Measurements from ENCODE around the gene RHOG.
"Not testable (repeated sequence)": the region's sequence is repeated elsewhere in the genome, so short reads cannot be mapped to it uniquely, and the experiment has no call there.

Gene RHOG

DNA sequence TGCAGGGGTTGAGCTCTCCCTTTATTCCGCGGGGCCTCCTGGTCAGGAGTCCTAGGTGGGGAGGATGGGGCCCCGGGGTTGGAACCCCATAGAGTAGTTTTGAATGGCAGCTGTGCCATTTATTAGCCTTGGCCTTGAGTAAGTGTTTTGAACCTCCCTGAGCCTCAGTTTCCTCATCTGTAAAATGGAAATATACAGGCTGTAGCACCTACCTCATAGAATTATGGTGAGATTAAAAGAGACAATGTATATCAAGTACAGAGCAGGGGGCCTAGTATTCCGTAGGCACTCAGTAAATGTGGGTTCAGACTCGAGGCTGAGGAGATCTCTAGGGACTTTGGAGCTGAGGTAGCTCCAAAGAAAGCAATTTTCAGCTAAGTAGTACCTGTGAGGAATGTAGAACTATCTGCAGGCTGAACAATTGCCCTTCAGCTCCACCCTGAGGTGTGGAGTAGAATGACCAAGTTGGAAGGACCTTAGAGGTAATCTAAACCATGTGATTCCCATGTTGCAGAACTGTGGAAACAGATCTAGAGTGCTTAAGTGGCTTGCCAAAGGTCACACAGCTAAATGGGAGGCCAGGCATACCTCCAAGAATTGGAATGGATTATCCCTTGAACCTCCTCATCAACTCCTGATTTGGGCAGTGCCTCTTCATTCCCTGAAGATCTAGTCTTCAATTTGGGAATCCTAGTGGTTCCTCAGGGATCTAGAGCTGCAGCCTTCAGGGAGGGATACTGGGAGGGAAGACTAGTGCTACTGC lies 31.7 kb downstream of the RHOG start:
- no peak for DNase-seq (ENCODE audit: low read depth)

DNA sequence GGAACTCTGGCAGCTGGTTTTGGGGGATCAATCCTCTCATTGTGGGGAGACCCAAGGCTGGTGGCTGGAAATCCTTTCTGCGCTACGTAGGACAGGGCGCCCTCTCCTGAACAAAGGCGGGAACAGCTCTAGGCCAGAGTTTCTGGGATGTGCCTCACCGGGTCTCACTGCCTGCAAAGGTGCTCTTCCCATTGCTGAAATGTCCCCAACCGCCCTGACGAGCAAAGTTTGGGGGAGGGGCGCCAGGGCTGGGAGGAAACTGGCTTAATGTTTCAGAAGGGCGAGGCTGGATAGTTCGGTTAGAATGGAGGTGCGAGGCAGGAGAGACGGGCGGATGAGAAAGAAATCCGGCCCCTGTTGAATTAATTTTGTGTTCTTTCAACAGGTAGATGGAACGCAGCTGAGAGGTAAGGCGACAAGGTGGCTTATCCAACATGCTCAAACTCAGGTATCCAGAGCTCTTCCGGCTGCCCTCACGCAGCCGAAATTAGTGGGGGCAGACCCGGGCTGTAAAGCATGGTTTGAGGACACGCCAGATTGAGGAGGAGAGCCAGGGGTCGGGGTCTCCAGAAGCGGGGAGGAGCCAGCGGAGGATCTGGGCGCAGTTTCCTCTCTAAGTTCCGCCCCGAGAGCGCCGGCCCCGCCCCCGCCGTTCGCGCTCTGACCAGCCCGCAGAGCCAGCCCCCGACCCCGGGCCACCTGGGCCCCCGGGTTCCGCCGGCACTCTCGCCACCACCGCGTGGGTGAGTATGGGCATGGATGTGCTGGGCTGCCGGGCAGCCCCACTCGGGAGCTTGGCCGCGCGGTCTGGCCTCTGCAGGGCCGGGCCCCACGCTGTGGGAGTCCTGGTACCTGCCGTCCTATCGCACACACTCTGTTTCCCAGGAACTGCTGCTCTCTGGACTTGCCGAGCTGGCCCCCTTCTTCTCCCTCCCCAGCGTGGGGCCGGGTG lies 32.6 kb downstream of the RHOG start, which contains the start of gene PGAP2:
Gene PGAP2 (plus strand): TSS at position 652 of the 952 bp plus-strand sequence. CDS start 2,700 bp downstream, outside the sequence.
- DNase-seq (ENCODE audit: low read depth), result peak; percentile 47

DNA sequence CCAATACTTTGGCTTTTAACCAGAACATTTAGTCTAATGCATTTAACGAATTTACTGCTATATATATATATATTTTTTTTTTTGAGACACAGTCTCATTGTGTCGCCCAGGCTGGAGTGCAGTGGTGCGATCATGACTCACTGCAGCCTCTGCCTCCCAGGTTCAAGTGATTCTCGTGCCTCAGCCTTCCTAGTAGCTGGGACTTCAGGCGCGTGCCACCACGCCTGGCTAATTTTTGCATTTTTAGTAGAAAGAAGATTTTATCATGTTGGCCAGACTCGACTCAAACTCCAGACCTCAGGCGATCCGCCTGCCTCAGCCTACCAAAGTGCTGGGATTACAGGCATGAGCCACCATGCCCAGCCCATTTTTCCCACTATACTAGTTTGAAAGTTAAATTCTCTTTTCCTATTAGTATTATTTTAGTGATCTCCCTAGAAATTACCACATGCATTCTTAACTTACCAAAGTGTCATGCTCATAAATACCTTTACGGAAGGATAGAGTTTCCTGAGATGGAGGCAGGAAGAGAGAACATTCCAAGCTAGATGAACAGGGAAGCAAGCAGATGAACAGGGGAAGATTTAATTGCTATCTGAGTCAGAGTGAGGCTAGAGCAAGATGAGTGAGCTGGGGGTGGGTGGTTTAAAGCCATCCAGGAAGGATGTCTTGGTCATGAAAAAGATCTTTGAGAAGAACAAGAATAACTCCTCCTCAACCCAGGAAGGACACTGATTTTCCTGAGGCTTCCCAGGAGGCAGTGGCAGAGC lies 36.8 kb downstream of the RHOG start:
- DNase-seq (ENCODE audit: low read depth), result no peak

DNA sequence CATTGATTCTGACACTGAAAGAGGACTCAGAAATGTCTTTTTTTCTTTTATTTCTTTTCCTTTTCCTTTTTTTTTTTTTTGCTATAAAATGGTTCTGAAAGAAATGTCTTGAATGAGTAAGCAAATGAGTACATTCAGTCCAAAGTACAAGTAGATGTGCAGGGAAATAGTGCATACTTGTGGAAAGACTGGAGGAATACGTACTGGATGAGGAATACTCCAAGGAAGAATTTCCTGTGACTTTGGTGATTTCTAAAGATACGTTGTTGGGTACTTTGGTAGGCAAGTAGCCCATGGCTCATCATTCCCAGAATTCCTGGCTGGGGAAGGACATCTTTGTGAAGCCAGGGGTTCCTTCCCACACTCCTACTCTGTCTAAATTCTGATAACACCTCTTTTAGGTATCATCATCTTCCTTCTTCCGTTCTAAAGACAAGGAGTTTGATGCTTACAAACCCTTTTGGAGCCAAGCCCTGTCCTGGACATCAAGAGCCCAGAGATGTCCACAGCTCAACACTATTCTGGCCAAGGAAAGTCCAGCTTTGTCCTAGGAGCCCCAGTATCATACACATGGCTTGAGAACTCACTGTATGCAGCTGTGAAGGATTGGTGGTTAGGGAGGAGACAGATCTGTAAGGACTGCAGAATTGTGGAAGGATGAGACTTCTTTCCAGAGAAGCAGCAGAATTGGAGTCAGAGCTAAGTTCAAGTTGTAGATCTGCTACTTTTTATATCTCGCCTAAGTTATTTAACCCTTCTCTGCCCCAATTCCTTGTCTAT lies 38.6 kb downstream of the RHOG start:
- no peak for DNase-seq (ENCODE audit: low read depth)

DNA sequence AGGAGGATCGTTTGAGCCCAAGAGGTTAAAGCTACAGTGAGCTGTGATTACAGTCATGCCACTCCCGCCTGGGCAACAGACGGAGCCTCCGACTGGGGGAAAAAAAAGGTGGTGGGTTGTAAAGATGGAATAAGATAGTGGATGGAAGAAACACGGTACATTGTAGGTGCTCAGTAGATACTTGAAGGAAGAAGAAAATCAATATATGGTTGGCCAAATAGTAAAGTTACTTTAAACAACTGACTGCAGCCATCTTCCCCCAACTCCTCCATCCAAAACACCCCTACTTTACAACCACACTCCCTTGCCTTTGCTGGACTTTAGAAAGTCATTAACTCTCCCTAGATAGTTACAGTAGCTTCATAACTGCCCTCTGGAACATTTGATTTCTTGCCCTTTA lies 40.9 kb downstream of the RHOG start:
- no peak for DNase-seq (ENCODE audit: low read depth)

DNA sequence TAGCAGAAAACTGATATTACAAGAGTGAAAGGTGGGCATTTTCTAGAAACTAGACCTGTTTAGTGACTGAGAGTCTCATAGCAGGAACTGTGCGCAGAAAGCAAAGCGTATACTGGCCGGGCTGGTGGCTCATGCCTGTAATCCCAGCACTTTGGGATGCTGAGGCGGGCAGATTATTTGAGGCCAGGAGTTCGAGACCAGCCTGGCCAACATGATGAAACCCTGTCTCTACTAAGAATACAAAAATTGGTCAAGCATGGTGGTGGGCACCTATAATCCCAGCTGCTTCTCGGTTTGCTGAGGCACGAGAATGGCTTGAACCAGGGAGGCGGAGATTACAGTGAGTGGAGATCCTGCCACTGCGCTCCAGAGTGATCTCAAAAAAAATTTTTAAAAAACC lies 41.6 kb downstream of the RHOG start:
- no peak for DNase-seq (ENCODE audit: low read depth)

DNA sequence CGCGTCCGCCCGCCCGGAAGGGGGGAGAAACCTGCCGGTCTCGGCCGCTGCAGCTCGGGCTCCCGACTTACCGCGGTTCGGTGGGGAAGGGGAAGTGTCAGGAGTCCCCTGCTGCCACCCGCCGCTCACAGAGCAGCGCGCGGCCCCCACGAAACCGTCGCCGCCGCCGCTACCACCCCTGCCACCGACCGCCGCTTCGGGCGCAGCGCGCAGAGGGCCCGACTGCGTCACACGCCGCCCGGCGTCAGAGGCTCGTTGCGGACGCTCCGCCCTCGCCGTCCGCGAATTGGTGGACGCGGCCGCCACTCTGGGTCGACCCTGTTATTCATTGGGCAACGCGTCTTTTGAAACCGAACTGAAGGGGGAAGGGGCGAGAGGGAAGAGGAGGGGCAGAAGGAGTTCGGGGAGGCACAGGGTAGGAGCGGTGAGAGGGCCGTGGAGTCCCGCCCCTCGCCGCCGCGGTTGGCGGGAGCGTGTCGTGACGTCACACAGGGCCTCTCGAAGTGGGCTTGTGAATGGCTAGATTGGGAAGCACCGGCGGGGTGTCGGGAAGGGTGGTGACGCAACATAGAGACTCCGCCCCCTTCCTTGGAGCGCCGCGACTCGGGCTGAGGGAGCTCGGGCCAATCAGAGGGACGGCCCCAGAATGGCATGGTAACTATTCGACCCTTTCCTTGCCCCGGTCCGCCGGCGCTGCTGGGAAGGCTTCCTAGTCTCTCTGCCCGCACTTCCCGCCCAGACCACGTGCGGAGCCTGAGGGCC lies 43.2 kb downstream of the RHOG start, which contains the start of gene NUP98:
Gene NUP98 (minus strand): TSS at position 226 of the 762 bp plus-strand sequence. CDS start 15,437 bp downstream, outside the sequence.
- DNase-seq (ENCODE audit: low read depth), result peak; percentile 98

- no peak for DNase-seq (ENCODE audit: low read depth)
Observed at GRCh38 chr11:3796801-3797328, 43.9 kb downstream of the RHOG start.

DNA sequence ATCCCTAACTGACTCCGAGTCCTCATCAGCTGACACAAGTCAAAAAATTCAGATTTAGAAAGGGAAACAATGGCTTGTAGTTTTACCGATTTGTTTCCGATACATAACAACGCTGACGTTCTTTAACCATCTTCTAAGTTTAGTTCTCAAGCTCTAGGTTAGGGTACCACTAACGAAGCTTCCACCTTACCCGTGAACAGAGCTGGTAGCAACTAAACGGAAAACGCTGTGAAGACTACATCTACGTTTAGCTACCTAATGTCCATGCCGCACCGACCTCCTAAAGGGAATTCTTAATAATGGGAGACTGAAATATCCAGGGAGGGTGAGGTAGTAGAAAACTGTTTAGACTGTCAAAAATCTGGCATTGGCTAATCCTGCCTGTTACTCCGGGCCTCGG lies 44.4 kb downstream of the RHOG start:
- DNase-seq (ENCODE audit: low read depth), result no peak

DNA sequence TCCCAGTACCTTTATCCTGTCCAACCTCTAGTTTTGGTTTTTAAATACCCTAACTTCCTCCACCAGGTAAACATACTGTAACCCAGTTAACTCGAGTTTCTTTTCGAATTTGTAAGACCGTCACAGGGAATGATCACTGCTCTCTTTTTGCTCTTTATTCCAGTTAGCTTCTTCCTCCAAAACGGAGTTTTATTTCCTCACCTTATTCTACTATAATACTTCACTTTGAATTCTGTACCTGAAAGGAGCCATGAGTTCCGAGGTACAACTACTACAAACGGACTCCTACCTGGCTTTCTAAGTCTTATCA lies 44.8 kb downstream of the RHOG start:
- DNase-seq (ENCODE audit: low read depth), result no peak

GRCh38 chr11:3795131-3796001 lies 45.4 kb downstream of the RHOG start:
- no peak for DNase-seq (ENCODE audit: low read depth)

- DNase-seq (ENCODE audit: low read depth), result not testable (repeated sequence)
Observed at GRCh38 chr11:3794387-3794786, 46.4 kb downstream of the RHOG start.

GRCh38 chr11:3786781-3787428 lies 53.9 kb downstream of the RHOG start:
- DNase-seq (ENCODE audit: low read depth), result no peak

DNA sequence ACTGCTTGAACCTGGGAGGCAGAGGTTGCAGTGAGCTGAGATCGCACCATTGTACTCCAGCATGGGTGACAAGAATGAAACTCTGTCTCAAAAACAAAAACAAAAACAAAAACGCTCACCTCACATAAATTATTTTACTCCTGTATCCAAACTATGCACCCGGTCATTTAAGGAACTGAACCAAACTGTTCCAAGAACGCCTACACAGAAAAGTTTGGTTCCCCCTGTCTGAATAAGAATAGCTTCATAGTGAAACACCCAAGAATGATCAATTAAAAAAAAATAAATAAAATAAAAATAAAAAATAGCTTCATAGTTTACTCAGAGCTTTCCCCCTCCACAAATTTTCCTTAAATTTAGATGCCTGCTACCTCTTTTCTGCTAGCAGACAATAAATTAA lies 57.1 kb downstream of the RHOG start:
- DNase-seq (ENCODE audit: low read depth), result no peak

DNA sequence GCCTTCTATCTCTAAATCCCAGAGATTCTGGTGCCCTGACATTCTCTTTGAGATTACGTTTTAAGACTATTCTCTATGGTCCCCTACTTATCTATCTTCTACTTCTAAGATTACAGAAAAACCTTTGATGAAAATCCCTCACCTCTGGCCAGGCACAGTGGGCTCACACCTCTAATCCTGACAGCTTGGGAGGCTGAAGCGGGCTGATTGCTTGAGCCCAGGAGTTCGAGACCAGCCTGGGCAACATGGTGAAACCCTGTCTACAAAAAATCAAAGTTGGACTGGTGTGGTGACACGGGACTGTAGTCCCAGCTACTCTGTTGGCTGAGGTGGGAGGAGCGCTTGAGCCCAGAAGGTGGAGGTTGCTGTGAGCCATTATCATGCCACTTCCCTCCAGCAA lies 57.8 kb downstream of the RHOG start:
- DNase-seq (ENCODE audit: low read depth), result no peak

- DNase-seq (ENCODE audit: low read depth), result no peak
Observed at GRCh38 chr11:3781423-3781822, 59.3 kb downstream of the RHOG start.

Measured in activated T-cell treated with anti-CD3 and anti-CD28 coated beads for 1 hour (primary cell).